NOMO-1 treated with dmso at 0.1 percent for 144 hours (cell line): Measurements from ENCODE around the gene GCLC.
"Not testable (repeated sequence)": the region's sequence is repeated elsewhere in the genome, so short reads cannot be mapped to it uniquely, and the experiment has no call there.

Experiments used
- DNase-seq: peaks from one replicate; lab custom pipeline; 2025; ENCODE audit not compliant: unreplicated experiment; lab: John Stamatoyannopoulos, UW

GCLC gene

DNA sequence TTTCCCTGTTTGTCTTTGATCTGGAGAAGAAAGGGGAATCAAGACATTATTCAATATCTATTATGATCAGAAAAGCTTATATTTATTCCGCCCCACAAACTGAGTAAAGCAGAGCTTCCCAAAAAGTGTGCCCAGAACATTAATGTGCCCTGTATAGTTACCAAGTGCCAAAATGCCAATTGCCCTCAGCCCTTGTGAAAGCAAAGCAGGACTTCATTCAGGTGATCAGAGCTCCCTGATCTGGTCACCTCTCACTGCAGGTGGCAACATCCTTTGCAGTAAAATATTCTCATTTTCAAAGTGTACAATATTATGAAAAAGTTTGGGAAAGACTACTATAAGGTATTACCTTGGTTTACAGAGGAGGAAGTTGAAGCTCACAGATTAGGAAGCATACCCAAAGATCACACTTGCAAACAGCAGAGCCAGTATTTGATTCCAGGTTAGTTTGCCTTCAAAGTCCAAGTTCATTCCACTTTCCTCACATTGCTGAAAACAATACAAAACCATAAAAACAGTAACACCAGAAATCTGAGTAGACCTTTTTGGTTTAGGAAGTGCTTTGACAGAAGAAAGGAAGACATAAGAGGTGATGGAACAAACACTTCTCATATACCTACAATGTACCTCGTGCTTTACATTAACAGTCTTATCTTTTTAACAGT, 19.6 kb upstream of the GCLC start:
- no peak for DNase-seq

DNA sequence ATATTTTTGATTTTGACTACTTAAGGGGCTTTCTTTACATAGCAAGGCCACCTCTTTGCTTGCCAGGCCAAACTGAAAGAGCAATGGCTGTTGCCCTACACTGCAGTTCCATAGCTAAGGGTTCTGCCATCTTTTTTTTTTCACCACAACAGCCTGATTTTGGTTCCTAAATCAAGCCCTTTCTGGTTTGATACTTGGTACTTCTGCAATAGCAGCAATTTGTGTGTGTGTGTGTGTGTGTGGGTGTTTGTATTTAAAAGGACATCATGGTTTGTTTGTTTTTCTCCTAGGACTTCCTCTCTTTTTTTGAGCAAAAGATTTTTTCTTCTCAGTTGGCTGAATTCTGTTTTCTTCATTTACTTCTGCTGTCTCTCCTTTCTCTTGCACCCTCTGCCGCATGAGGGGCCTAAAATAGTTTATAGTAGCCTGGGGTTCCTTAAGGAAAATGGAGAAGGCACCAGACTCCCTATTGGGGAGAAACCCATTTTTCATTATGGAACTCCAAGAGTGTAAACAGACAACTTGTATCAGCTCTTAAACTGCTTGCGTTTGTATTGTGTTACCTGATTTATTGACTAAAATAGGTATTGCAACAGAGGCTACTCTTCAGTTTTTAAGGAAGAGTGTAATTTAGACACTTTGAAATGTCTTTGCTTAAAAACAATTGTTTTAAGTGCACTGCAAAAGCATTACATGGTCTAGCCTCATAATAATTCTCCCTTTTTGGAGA, 12.2 kb upstream of the GCLC start:
- DNase-seq, result no peak

DNA sequence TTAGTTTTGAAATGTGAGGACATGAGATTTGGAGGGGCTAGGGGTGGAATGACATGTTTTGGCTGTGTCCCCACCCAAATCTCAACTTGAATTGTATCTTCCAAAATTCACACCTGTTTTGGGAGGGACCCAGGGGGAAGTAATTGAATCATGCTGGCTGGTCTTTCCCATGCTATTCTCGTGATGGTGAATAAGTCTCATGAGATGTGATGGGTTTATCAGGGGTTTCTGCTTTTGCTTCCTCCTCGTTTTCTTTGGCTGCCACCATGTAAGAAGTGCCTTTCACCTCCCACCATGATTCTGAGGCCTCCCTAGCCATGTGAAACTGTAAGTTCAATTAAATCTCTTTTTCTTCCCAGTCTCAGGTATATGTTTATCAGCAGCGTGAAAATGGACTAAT, 8.7 kb upstream of the GCLC start:
- DNase-seq, result not testable (repeated sequence)

DNA sequence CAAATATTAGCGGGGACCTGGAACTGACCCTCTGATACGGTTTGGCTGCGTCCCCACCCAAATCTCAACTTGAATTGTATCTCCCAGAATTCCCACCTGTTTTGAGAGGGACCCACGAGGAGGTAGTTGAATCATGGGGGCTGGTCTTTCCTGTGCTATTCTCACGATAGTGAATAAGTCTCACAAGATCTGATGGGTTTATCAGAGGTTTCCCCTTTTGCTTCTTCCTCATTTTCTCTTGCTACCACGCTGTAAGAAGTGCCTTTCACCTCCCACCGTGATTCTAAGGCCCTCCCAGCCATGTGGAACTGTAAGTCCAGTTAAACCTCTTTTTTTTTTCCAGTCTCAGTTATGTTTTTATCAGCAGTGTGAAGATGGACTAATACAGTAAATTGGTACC, 6.8 kb upstream of the GCLC start:
- peak; percentile 11 for DNase-seq

DNA sequence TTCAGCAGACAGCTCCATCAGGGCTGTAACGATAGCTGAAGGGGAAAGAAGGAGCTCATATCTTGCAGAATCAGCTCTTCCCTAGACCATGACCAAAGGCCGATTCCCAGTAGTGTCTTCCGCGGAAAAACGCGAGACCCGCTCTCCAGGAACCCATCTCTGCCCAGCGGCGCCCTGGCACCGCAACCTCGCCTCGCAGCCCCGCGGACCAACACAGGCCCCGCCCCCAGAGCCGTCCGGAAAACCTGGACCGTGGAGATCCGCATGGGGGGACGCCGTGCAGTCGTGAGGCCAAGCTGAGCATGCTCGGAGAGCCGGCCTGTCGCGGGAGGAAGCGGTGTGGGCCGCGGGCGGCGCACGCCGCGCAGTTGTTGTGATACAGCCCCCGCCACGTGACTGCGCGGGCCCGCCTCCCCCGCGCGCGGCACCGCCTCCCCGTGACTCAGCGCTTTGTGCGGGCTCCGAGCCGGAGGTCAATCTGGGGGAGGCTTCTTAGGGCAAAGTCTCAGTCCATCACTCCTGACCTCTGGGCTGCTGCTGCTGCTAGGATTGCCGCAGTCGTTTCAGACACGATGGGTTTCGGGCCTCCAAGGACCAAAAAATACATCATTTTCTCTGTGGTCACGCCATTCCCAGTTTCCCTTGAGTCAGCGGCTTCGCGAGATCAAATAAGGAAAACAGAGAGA, 3.1 kb upstream of the GCLC start:
- peak; percentile 97 for DNase-seq

DNA sequence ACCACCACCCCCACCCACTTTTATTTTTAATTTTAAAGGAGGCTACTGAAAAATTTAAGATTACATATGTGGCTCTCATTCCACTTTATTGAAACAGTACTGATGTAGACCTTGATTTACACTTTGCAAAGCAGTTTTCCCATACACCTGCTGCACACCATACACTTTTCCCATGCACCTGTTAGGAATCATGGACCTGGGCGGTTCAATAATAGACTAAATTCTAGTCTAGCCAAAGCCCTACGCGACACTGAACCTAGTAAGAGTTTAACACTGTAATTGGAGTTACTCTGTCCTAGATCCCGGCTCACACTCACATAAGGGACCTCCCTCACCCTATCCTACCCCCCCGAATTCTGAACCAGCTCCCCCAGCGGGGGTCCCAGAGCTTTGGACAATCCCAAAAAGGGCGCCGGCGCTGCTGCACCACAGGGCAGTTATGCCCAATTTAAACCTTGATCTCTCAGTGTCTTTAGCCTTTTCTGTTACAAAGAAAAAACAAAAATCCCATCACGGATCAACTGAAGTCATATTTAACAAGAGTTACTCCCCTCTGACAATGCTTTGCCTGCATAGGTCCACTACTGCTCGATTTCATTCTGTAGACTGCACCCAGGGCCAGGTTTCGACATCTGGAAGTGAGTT, 2.4 kb upstream of the GCLC start:
- no peak for DNase-seq

DNA sequence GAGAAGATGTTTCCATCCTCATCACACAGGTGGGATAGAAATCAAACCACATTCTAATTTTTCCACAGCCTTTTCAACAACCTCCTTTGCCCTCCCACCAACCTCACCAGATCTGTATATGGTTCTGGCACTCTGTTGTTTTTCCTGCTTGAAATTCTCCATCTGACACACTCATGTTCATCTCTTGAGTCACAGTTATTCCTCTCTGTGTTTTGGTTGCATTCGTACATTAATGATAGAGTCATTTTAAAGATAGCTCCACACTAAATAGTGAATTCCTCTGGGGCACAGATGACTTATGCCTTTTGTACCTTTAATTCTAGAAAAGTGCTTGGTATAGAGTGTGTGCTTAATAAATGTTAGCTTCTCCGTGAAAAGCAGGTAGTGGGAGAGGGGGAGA, 1.4 kb upstream of the GCLC start:
- DNase-seq, result no peak

DNA sequence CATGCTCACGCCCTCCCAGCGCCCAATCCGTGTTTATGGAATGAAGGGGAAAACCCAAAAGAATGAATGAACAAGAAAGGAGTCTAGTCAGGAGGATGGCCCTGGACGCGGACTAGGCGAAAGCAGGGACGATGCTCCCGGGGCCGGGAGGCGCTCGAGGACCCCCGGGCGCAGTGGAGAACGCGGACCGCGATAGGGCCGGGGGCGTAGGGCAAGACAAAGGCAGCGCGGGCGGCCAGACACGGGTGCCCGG, 758 bp downstream of the GCLC start:
- no peak for DNase-seq

DNA sequence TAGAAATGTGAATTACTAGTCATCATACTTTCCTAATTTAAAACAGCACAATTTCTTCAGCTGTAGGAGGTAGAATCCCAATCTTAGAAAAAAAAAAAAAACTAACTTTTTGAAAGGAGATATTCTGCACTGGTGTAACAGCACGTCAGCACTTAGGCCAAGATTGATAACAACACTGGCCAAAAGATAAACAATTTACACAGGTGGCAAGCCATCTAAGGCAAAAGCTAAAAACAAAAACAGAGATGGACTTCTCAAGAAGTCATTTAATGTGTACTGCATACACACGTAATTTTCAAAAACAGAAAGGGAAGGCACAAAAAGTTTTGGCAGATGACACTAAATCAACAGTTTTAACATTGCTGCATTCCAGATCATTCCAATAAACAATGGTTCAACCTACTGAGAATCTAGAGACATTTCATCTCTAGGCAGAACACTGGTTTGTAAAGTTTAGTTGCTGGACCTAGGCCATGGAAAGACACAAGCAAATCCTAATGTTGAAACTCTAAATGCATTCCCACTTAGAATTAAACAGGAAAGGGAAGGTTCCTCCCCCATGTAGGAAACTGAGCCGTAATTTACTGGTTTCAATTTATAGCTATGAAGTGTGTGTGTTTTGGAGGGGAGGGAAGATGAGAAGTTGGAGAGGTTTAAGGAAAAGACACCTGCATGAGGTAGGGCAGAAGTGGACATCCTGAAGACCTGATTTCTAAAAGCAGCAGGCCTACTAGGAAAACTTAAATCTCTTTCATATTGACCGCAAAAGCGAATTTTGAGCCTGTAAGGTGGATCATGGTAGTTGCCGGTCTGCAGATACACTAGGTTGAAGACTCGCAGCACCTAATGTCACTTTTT, 1.3 kb downstream of the GCLC start:
- no peak for DNase-seq

DNA sequence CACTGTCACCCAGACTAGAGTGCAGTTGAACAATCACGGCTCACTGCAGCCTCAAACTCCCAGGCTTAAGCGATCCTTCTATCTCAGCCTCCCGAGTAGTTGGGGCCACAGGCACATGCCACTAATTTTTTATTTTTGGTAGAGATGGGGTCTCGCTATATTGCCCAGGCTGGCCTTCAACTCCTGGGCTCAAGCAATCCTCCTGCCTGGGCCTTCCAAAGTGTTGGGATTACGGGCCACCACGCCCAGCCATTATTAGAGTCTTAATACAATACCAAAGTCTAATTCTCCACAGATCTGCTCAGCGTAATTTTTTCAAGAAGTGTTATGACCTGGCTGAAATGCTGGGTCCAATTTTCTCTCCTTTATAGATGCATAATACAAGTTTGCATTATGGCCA, 3.0 kb downstream of the GCLC start:
- DNase-seq, result no peak

DNA sequence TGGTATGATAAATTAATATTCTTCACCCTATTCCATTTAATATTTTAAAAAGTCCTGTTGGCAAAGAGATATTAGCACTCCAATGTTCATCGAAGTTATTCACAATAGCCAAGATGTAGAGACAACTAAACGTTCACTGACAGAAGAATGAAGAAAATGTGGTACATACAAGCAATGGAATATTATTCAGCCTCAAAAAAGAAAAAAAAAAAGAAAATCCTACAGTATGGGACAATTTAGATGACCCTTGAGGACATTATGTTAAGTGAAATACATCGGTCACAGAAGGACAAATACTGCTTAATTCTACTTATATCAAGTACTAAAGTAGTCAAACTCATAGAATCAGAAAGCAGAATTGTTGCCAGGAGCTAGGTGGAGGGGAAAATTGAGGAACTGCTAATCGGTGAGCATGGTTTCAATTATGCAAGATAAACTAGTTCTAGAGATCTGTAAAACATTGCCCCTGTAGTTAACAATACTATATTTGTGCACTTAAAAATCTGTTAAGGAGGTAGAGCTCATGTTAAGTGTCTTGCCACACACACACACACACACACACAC, 4.7 kb downstream of the GCLC start:
- DNase-seq, result peak; percentile 31

DNA sequence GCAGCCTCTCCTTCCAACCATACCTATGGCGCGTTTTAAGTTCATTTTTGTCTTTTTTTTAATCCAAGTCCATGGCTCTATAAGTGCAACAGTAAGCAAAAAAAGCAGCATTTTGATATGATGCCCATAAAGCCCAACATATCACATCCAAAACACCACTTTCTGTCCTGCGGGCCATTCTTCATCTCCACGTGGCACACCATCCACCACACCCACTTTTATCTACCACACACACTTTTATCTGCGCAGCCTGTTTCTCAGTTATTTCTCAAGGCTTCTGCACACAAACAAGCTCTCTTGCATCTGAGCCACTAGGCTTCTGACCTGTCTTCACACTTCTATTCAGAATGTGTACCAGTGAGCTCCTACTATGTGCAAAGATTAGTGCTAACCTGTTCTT, 5.3 kb downstream of the GCLC start:
- DNase-seq, result no peak

DNA sequence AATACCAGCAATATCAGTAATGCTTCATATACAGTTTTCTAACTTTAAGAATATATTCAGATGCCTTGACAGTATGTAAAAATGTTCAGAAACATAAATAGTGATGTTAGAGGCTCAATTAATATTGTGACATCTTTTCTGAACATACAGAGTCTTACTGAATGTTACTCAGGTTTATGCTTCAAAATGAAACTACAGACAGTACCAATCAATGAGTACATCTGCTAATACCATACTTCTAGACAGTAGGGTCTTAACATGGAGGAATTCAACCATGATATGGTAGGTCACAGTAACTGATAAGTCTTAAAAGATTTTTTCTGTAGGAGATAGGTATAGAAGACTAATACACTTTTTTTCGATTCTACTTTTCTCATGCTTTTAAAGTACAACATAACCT, 8.3 kb downstream of the GCLC start:
- DNase-seq, result no peak

DNA sequence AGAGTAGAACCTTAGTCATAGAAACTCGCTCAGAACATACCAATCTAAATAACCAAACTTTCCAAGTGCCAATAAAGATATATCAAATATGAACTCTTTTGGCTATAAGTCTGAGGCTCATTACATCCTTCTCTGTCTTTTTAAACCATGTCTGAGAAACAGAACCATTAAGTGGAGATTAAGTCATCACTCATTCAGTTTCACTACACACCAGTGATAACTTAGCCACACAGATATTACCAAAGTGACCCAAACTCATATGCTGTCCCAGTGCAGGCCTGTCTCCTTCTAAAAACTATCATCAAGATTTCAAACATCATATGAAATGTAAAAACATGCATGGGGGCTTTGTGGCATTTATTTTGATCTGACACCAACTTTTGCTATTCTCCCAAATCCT, 12.0 kb downstream of the GCLC start:
- no peak for DNase-seq

DNA sequence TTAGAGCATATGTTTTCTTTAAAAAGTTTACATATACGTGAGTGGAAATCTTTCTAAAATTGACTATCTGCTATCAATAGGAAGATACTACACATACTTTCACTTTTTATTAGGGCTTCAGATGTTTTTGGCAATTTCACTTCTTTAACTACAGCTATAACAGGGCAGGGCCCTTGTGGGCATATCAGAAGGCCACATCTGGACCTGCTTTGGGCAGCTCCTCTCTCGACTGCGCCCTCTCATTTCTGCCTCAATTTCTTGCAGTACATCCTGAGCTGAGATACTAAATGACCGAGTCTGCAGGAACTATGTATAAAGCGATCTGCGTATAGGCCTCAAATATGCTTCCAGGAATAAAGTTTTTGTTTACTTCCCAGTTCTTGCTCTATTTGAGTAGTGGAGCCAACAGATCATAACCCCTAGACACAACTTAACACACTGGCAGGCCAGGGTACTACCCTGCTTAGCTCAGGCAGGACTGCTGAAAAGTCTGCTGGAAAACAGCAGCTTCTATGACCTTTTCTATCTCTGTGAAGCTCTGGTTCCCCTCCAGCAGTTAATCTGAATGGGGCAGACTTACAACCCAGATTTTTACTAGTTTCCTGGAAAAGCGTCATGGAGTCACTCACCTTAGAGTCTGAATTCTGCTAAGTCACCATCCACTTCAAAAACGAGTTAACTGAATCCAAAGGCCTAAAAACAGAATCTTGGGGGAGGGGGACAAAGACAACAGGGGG, 12.7 kb downstream of the GCLC start:
- no peak for DNase-seq

DNA sequence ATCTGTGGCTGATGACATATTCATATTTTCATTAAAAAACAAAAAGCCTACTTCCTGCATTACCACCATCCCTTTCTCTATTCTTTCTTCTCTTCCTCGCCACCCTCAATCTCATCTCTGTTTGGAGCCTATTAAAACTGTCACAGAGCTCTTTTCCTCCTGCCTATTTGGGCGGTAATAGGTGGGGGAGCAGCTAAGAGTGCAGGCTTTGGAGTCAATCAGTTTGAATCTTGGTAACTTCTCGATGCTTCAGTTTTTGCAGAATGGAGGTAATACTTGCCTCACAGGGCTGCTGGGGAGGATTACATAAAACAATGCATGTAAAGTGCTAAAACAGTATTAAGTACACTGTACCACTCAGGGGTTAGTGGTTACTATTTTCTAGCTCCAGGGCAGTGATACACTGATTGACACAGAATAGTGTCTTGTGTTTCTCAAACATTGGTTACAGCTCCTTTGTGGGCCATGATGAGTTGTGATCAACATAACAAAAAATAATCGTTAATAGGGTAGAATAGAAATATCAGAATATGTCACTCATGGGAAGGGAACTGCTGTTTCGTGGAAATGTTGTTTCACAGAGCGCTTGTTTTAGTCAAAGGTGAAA, 14.0 kb downstream of the GCLC start:
- no peak for DNase-seq

DNA sequence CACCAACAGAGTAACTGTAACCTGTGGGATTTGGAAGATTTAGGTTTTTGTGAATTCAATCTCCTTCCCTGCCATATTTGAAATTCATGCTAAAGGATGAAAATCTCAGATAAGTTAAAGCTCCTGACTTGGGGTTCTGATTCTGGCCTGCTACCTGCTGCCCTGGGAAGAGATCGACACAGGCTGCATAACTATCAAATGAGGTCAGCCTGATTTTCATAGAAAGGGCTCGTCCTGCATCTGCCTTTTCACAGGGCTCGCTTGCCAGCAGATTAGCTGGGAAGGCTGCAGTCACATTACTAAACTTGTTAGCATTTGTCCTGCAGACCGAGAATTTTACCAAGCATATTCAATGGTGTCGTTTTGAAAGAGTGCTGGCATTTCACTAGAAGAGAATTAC, 14.6 kb downstream of the GCLC start:
- no peak for DNase-seq

DNA sequence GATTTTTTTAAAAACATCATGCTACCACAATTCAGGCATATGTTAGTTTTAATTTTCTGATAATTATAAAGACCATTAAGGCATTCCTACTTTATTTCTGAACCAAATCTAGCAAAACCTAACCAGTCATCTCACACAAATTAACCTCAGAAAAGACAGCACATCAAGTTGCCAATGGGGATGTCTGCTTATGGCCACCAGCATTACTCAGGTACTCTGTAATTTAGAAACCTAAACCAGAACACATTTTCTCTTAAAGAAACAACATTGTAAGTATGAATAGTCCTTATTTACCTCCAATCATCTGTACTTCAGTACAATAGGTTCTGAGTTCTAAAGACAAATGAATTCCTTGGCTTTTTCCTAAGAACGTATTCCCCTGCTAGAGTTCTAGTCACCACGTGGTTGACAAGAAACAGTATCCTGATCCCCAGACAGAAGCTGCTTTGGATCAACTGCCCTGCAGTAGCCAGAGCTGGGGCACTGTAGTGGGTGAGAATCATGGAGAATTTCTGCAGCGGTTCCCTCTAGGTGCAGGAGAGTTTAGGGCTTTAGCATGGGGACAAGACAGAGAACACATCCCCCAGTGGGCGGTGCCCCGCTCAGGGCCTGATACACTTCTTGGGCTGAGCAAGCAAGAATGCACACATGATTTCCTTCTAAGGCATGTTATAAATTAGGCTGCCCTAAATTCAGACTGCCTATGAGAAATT, 15.4 kb downstream of the GCLC start:
- DNase-seq, result no peak

DNA sequence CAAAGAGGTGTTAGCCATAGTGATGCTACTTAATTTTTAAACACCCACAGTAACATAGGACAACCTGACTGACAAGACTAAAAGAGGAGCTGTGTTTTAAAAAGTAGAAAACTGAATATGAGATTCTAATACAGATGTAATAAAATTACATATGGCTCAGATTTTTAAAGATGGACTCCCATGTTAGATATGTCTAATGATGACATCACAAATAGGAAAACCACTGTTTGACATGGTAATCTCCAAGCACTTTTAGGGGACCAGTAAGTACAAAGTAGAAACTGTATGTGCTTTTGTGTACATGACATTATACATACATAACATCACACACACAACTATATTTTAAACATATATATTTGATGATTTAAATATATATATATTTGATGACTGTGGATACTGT, 16.8 kb downstream of the GCLC start:
- DNase-seq, result no peak
